HepG2 (cell line): Measurements from ENCODE around the gene COMMD10. TPM values are rescaled to one million over a fixed set of nuclear protein-coding genes. Genes with fewer than 3 reads are reported as not detected.

ENCODE experiments used
- ATF6 ChIP-seq: sonication (generic); formaldehyde crosslinking; conservative IDR thresholded peaks from 2 replicates; pipeline ENCODE4 v1.4.0; 2020; ENCODE audit warnings: missing genetic modification reagents
- ZBTB43 ChIP-seq: sonication (generic); formaldehyde crosslinking; conservative IDR thresholded peaks from 2 replicates; pipeline ENCODE4 v1.4.0; 2020; ENCODE audit warnings: missing genetic modification reagents
- ZKSCAN8 ChIP-seq: IDR thresholded peaks from 2 replicates; pipeline ENCODE4 v1.6.1; 2016; ENCODE audit warnings: borderline replicate concordance, missing genetic modification reagents, missing compliant biosample characterization
- ZNF318 ChIP-seq: sonication (generic); formaldehyde crosslinking; IDR thresholded peaks from 2 replicates; pipeline ENCODE4 v1.4.0; 2020; ENCODE audit warnings: mild to moderate bottlenecking, missing genetic modification reagents
- polyA plus RNA-seq, 8 experiments: library from polyadenylated mRNA; depleted of rRNA in 3 of 8; stranded (reverse) in 7 of 8; unstranded in 1 of 8; fragments of >200 nt; fragmentation: Illumina TruSeq in 4 of 8; extraction: Trizol in 4 of 8; gene quantifications; 2 replicates each; pipeline versions ENCODE4 v1.2.1 to v1.2.3, GENCODE V29; 2011 to 2016; ENCODE audit warnings: low read depth in 4 of 8, missing spikeins in 1 of 8, mixed read lengths in 1 of 8; ENCODE audit not compliant: insufficient read depth in 1 of 8
- total RNA-seq, 5 experiments: library from RNA; depleted of rRNA; stranded (reverse); fragments of >200 nt; fragmentation: Illumina TruSeq; extraction: Trizol; gene quantifications; 2 replicates each; pipeline ENCODE4 v1.2.3, GENCODE V29; 2016; ENCODE audit warnings: low read depth in 1 of 5

COMMD10 gene
- total and polyA plus RNA-seq, 2 of the 13 experiments (the other 11 are each of a cell fraction or from before 2014, with no cell fraction given), result 16.9 to 39.3 TPM

- no peak for TF ChIP-seq ZNF318 (CRISPR knock-in tag)
- no peak for TF ChIP-seq ZKSCAN8 (CRISPR knock-in tag)
- no peak for TF ChIP-seq ZBTB43 (CRISPR knock-in tag)
- no peak for TF ChIP-seq ATF6 (CRISPR knock-in tag)
- TF ChIP-seq, all 625 proteins: peak for 0
Observed at GRCh38 chr5:116313366-116313765, 228.5 kb downstream of the COMMD10 start (continued).
